ENCODE measurements around the gene LDLRAD4. TPM values are rescaled to one million over a fixed set of nuclear protein-coding genes. Genes with fewer than 3 reads are reported as not detected.

The LDLRAD4 gene
- total RNA-seq, 2 donors from 2014 or later: 33.1 to 41.2 TPM

DNA sequence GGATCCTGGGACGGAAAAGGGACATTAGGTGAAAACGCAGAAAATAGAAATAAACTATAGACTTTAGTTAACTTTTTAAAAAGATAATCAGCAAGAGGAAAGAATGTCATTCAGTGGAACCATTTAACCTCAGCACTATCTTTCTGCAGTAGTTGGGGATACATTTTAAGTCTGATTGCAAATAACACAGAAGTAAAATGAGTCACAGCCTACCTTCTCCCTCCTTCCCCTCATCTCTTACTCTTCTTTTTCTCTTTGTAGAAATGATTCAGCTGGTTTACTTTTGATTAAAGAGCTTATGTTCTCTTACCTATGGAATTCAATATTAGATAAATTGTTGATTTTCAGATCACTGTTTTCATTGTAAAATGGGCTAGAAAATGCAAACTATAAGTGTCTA is 336.6 kb downstream of the LDLRAD4 start:
- DNase-seq (ENCODE audit: low spot score): no peak
- Histone ChIP-seq H3K4me1 (peaks cover 0 to 52% of the 10 kb centered on the region in 2 donors), H3K27ac (peak overlapping the region; percentile 72 to 79), H3K27me3 (no peaks in the 10 kb centered on the region), H3K9me3 (no peaks in the 10 kb centered on the region), H3K4me3 (no peak overlapping the region), H3K36me3 (no peaks in the 10 kb centered on the region)
- TF ChIP-seq, protein P1, sequence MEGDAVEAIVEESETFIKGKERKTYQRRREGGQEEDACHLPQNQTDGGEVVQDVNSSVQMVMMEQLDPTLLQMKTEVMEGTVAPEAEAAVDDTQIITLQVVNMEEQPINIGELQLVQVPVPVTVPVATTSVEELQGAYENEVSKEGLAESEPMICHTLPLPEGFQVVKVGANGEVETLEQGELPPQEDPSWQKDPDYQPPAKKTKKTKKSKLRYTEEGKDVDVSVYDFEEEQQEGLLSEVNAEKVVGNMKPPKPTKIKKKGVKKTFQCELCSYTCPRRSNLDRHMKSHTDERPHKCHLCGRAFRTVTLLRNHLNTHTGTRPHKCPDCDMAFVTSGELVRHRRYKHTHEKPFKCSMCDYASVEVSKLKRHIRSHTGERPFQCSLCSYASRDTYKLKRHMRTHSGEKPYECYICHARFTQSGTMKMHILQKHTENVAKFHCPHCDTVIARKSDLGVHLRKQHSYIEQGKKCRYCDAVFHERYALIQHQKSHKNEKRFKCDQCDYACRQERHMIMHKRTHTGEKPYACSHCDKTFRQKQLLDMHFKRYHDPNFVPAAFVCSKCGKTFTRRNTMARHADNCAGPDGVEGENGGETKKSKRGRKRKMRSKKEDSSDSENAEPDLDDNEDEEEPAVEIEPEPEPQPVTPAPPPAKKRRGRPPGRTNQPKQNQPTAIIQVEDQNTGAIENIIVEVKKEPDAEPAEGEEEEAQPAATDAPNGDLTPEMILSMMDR (IDR thresholded peaks at IDR 0.05): no peak

DNA sequence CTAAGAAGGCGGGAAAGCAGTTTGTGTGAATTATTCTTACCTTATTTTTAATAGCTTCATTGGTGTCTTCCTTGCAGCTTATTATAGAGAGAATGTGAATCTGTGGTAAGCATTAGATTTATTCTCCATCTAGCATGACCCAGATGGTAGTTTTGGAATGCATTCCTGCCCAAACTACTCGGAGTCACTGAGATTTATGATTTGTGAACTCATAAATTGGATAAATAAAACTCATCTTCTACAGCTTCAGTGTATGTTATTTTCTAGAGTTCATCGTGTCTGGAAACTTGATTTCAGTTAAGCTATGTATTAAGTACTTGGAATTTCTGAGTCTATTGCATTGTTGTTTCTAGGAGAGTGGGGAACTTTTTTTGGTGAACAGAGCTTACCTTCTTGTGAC is 337.3 kb downstream of the LDLRAD4 start:
- Histone ChIP-seq H3K9me3 (no peaks in the 10 kb centered on the region), H3K27me3 (no peaks in the 10 kb centered on the region), H3K27ac (peak overlapping the region in 1 of 2 donors; percentile 50), H3K4me3 (no peak overlapping the region), H3K4me1 (peaks cover 0 to 50% of the 10 kb centered on the region in 2 donors), H3K36me3 (no peaks in the 10 kb centered on the region)
- TF ChIP-seq, protein P1 (IDR thresholded peaks at IDR 0.05): no peak
- no peak for DNase-seq (ENCODE audit: low spot score)

DNA sequence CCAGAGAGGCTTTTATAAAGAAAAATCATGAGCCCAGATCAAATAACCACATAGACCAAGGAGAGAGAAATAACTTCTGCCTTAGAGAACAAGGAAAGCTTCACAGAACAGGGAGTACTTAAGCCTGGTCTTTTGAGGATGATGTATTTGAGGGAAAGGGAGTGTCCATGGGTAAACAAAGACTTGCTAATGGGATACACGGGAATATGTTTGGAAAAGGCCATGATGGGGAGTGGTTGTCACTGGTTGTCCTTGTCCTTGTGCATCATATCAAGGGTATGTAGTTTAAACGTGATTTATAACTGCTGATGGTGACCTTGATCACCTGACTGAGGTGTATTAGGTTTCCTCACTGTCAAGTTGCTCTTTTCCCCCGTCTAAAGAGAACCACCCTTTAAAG is 337.9 kb downstream of the LDLRAD4 start:
- Histone ChIP-seq H3K27ac (peak overlapping the region; percentile 28 to 50), H3K27me3 (no peaks in the 10 kb centered on the region), H3K4me3 (no peak overlapping the region), H3K4me1 (peaks cover 0 to 45% of the 10 kb centered on the region in 2 donors), H3K9me3 (no peaks in the 10 kb centered on the region), H3K36me3 (no peaks in the 10 kb centered on the region)
- DNase-seq (ENCODE audit: low spot score): no peak
- TF ChIP-seq, protein P1 (IDR thresholded peaks at IDR 0.05): no peak

DNA sequence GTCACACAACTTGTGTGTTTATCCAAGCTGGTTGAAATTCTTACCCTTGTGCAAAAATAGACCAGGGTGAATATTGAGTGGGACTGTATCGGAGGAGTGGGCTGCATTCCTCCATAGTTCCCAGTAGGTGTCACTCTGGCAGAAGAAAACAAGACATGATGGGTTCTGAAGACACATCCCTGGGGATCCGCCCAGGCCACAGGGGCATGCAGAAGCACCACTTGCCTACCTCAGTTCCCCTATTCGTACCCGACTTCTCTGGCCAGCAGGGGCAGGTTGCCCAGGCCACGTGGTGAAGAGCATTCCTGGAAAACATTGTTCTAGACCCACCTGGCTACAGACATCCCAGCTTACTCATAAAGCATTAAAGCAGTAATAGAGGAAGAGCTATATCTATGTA is 339.6 kb downstream of the LDLRAD4 start:
- no peaks in the 10 kb centered on the region for H3K9me3 ChIP-seq
- H3K27ac ChIP-seq: peak overlapping the region; percentile 40 to 56
- peak; percentile 63 for DNase-seq (ENCODE audit: low spot score)

DNA sequence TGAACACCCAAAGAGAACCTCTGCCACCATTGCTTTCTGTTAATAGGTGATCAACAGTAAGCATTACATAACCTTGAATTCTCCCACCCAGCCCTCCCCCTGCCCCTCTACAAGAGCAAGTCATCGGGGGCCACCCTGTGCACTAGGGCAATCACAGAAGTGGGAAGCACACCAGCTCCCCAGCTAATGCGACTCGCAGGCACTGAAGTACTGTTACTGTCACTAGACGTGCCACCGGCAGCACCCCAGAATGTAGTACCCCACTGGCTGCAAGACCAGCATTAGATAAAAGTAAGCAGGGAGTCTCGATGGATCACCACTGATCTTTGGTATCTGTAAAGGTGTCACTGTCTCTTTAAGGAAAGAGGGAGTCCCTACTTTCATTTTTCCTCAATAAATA is 340.2 kb downstream of the LDLRAD4 start:
- no peaks in the 10 kb centered on the region for H3K36me3 ChIP-seq
- peak overlapping the region; percentile 40 to 56 for H3K27ac ChIP-seq
- no peak for DNase-seq (ENCODE audit: low spot score)
- no peaks in the 10 kb centered on the region for H3K27me3 ChIP-seq
- H3K4me3 ChIP-seq: no peak overlapping the region
- TF ChIP-seq, protein P1 (IDR thresholded peaks at IDR 0.05): no peak
- H3K4me1 ChIP-seq: peaks cover 0 to 58% of the 10 kb centered on the region in 2 donors
- H3K9me3 ChIP-seq: no peaks in the 10 kb centered on the region

More for the DNA sequence above, 339.6 kb downstream of the LDLRAD4 start:
- Histone ChIP-seq H3K27me3 (no peaks in the 10 kb centered on the region), H3K4me1 (peaks cover 0 to 53% of the 10 kb centered on the region in 2 donors), H3K4me3 (no peak overlapping the region), H3K36me3 (no peaks in the 10 kb centered on the region)
- TF ChIP-seq, protein P1 (IDR thresholded peaks at IDR 0.05): peak; percentile 41 to 78

DNA sequence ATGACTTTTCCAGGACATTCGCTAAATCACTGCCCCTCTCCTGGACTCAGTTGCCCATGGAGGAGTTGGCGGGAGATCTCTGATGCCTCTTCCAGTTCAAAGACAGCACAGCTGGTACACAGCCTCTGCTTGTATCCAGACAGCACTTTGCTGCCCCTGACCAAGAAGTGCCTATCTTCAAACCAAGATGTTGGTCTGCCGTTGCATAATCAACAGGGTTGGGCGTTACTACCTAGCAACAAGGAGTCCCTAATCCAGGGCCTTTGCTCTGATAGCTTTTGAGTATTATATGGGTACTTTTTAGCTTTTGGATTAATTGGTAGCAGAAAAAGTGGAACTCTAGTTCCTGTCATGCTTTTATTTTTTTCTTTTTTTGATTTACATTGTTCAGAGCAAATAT is 341.2 kb downstream of the LDLRAD4 start:
- Histone ChIP-seq H3K36me3 (no peaks in the 10 kb centered on the region), H3K27ac (peak overlapping the region; percentile 25 to 40), H3K4me3 (no peak overlapping the region), H3K9me3 (no peaks in the 10 kb centered on the region), H3K27me3 (no peaks in the 10 kb centered on the region), H3K4me1 (peaks cover 0 to 63% of the 10 kb centered on the region in 2 donors)
- TF ChIP-seq, protein P1 (IDR thresholded peaks at IDR 0.05): no peak
- no peak for DNase-seq (ENCODE audit: low spot score)
